IMR-90 (cell line): Measurements from ENCODE around the gene MPPED2.

ENCODE experiments used
- BHLHE40 ChIP-seq: fragments of 150-350 bp; IDR thresholded peaks from 2 replicates; pipeline ENCODE4 v1.6.1; 2016; ENCODE audit warnings: mild to moderate bottlenecking, low read depth, low read length
- CTCF ChIP-seq: conservative IDR thresholded peaks from 2 replicates; pipeline ENCODE4 v1.5.1; 2012; ENCODE audit warnings: mild to moderate bottlenecking, low read depth, low read length, improper control_type of control experiment
- FOS ChIP-seq: fragments of 150-350 bp; IDR thresholded peaks from 2 replicates; pipeline ENCODE4 v1.6.1; 2016; ENCODE audit warnings: low read depth, low read length
- MAFK ChIP-seq: IDR thresholded peaks from 2 replicates; pipeline ENCODE4 v1.6.1; 2012; ENCODE audit warnings: low read depth, low read length, improper control_type of control experiment
- NFE2L2 ChIP-seq: fragments of 150-350 bp; IDR thresholded peaks from 2 replicates; pipeline ENCODE4 v1.6.1; 2016; ENCODE audit warnings: low read depth, mild to moderate bottlenecking, low read length
- POLR2A ChIP-seq: IDR thresholded peaks from 2 replicates; pipeline ENCODE4 v1.6.1; 2012; ENCODE audit warnings: mild to moderate bottlenecking, low read depth, low read length
- RAD21 ChIP-seq: IDR thresholded peaks from 2 replicates; pipeline ENCODE4 v1.6.1; 2012; ENCODE audit warnings: low read length, improper control_type of control experiment
- RCOR1 ChIP-seq: IDR thresholded peaks from 2 replicates; pipeline ENCODE4 v1.6.1; 2012; ENCODE audit warnings: mild to moderate bottlenecking, low read length, improper control_type of control experiment; ENCODE audit not compliant: insufficient replicate concordance
- RFX5 ChIP-seq: IDR thresholded peaks from 2 replicates; pipeline ENCODE4 v1.8.0; 2012; ENCODE audit warnings: low read depth, mild to moderate bottlenecking, low read length, moderate library complexity
- USF2 ChIP-seq: fragments of 150-350 bp; IDR thresholded peaks from 2 replicates; pipeline ENCODE4 v1.6.1; 2017; ENCODE audit warnings: mild to moderate bottlenecking, antibody characterized with exemption, low read length, low read depth

GRCh38 chr11:30452842-30453241, 133.3 kb downstream of the MPPED2 start:
- TF ChIP-seq CTCF (no peak), POLR2A (no peak), BHLHE40 (no peak), NFE2L2 (no peak), USF2 (no peak), RFX5 (no peak), MAFK (no peak), FOS (no peak), RCOR1 (no peak), RAD21 (no peak)
